ENCODE data around the gene TBC1D32.

- TF ChIP-seq CTCF (IDR thresholded peaks at IDR 0.05; ENCODE audit: low read length) = no peak
- no peak for TF ChIP-seq EZH2 (IDR thresholded peaks at IDR 0.05; ENCODE audit: borderline replicate concordance, low read length)
These were observed 227.3 kb downstream of the TBC1D32 start for GRCh38 chr6:121106962-121107361.

Measured in OCI-LY1 (cell line).